Measurements from ENCODE around the gene PATJ.

PATJ gene

GRCh38 chr1:61907102-61907501 lies 164.8 kb downstream of the PATJ start:
- no peak for TF ChIP-seq CTCF (IDR thresholded peaks at IDR 0.05)
- H3K9me3 ChIP-seq = no peaks in the 10 kb centered on the region
- H3K4me1 ChIP-seq (ENCODE audit: control insufficient read depth in 1 of 2, insufficient read depth in 1 of 2, low read depth in 1 of 2, low read length in 1 of 2) = peaks cover 7 to 8% of the 10 kb centered on the region in 2 experiments
- no peak overlapping the region for H3K4me3 ChIP-seq (ENCODE audit: low read depth in 1 of 2, low read length in 1 of 2)
- H3K36me3 ChIP-seq = no peaks in the 10 kb centered on the region
- no peaks in the 10 kb centered on the region for H3K27me3 ChIP-seq
- no peak overlapping the region for H3K27ac ChIP-seq

- H3K27me3 ChIP-seq = no peaks in the 10 kb centered on the region
- no peaks in the 10 kb centered on the region for H3K4me1 ChIP-seq (ENCODE audit: control insufficient read depth in 1 of 2, insufficient read depth in 1 of 2, low read depth in 1 of 2, low read length in 1 of 2)
- TF ChIP-seq CTCF (IDR thresholded peaks at IDR 0.05) = no peak
- no peak overlapping the region for H3K4me3 ChIP-seq (ENCODE audit: low read depth in 1 of 2, low read length in 1 of 2)
- H3K36me3 ChIP-seq = no peaks in the 10 kb centered on the region
- H3K27ac ChIP-seq = no peak overlapping the region
- H3K9me3 ChIP-seq = no peaks in the 10 kb centered on the region
Observed at GRCh38 chr1:61910035-61910434, 167.8 kb downstream of the PATJ start.

GRCh38 chr1:61914823-61915482 lies 172.7 kb downstream of the PATJ start:
- Histone ChIP-seq H3K36me3 (no peaks in the 10 kb centered on the region), H3K9me3 (no peaks in the 10 kb centered on the region), H3K4me3 (ENCODE audit: low read depth in 1 of 2, low read length in 1 of 2) (no peak overlapping the region), H3K27ac (no peak overlapping the region), H3K4me1 (ENCODE audit: control insufficient read depth in 1 of 2, insufficient read depth in 1 of 2, low read depth in 1 of 2, low read length in 1 of 2) (no peaks in the 10 kb centered on the region), H3K27me3 (no peaks in the 10 kb centered on the region)
- no peak for TF ChIP-seq CTCF (IDR thresholded peaks at IDR 0.05)

GRCh38 chr1:61921435-61921834 lies 179.2 kb downstream of the PATJ start:
- Histone ChIP-seq H3K36me3 (no peaks in the 10 kb centered on the region), H3K4me1 (ENCODE audit: control insufficient read depth in 1 of 2, insufficient read depth in 1 of 2, low read depth in 1 of 2, low read length in 1 of 2) (no peaks in the 10 kb centered on the region), H3K27ac (no peak overlapping the region), H3K4me3 (ENCODE audit: low read depth in 1 of 2, low read length in 1 of 2) (no peak overlapping the region), H3K9me3 (no peaks in the 10 kb centered on the region), H3K27me3 (no peaks in the 10 kb centered on the region)
- TF ChIP-seq CTCF (IDR thresholded peaks at IDR 0.05) = no peak

- TF ChIP-seq CTCF (IDR thresholded peaks at IDR 0.05) = no peak
- H3K27me3 ChIP-seq = no peaks in the 10 kb centered on the region
- H3K4me1 ChIP-seq (ENCODE audit: control insufficient read depth in 1 of 2, insufficient read depth in 1 of 2, low read depth in 1 of 2, low read length in 1 of 2) = no peaks in the 10 kb centered on the region
- H3K4me3 ChIP-seq (ENCODE audit: low read depth in 1 of 2, low read length in 1 of 2) = no peak overlapping the region
- H3K36me3 ChIP-seq = no peaks in the 10 kb centered on the region
- no peaks in the 10 kb centered on the region for H3K9me3 ChIP-seq
- no peak overlapping the region for H3K27ac ChIP-seq
Observed at GRCh38 chr1:61922950-61923480, 180.7 kb downstream of the PATJ start.

Measured in neutrophil (primary cell).